Liver (tissue), 4 donors: ENCODE results near the gene HACL1. TPM values are rescaled to one million over a fixed set of nuclear protein-coding genes. Genes with fewer than 3 reads are reported as not detected.

Experiments
- polyA plus RNA-seq, 2 donors: library from polyadenylated mRNA; stranded (reverse) in 1 of 2; unstranded in 1 of 2; fragments of 200-250 nt in 1 of 2; fragments of >200 nt in 1 of 2; fragmentation: Nextera tagmentation in 1 of 2; extraction: Ambion mirVana in 1 of 2; gene quantifications; one replicate each; pipeline versions ENCODE4 v1.2.1 to v1.2.3, GENCODE V29; 2013 to 2015
- total RNA-seq, 2 donors: library from RNA; depleted of rRNA; stranded (reverse); fragments of >200 nt; gene quantifications; one replicate each; pipeline ENCODE4 v1.2.3, GENCODE V29; 2014
- donor health status: healthy.
- donor health status: healthy.
- donor health status: healthy.

Gene HACL1
- total and polyA plus RNA-seq, 4 donors: 13.4 to 46.9 (median 32.2) TPM

Other genes starting within 250 kb of the HACL1 start
- 1 to 10 TPM; 8.7 to 9.1 TPM for gene METTL6, start 174.0 kb downstream of the HACL1 start, total RNA-seq
- 1 to 10 TPM; 2.0 to 3.1 TPM for gene METTL6, start 174.0 kb downstream of the HACL1 start, polyA plus RNA-seq
- 10 to 100 TPM; 12.6 to 15.0 TPM for gene EAF1, start 174.0 kb downstream of the HACL1 start, total RNA-seq
- 10 to 100 TPM in 1 of 2 donors, 1 to 10 TPM in 1; 4.6 to 10.2 TPM for gene EAF1, start 174.0 kb downstream of the HACL1 start, polyA plus RNA-seq
- gene COLQ, start 79.9 kb downstream of the HACL1 start, total RNA-seq: 1 to 10 TPM in 1 of 2 donors, under 1 TPM in 1; 0.33 to 1.0 TPM
- 1 to 10 TPM in 1 of 2 donors, under 1 TPM in 1; 0.27 to 2.6 TPM for gene COLQ, start 79.9 kb downstream of the HACL1 start, polyA plus RNA-seq
- 10 to 100 TPM; 45.8 to 78.1 TPM for gene BTD, start 176 bp upstream of the HACL1 start, total RNA-seq
- 10 to 100 TPM; 46.6 to 49.0 TPM for gene BTD, start 176 bp upstream of the HACL1 start, polyA plus RNA-seq
- gene ANKRD28, start 196.4 kb upstream of the HACL1 start, total RNA-seq: 10 to 100 TPM; 23.9 to 39.1 TPM
- 1 to 10 TPM; 9.2 to 9.8 TPM for gene ANKRD28, start 196.4 kb upstream of the HACL1 start, polyA plus RNA-seq